Body of pancreas (tissue), 4 donors: ENCODE results near the gene SLC30A3.

Source experiments
- POLR2A ChIP-seq, 3 donors: fragments of 450-650 bp; IDR thresholded peaks; one replicate each; pipeline ENCODE4 v1.6.1; 2016; ENCODE audit warnings: antibody characterized with exemption in 3 of 3, mild to moderate bottlenecking in 2 of 3
- TF ChIP-seq, protein P1 (sequence below), 7 experiments: fragments of 450-650 bp in 4 of 7; fragments of 200-600 bp in 3 of 7; sonication (generic) in 3 of 7; IDR thresholded peaks; one replicate each; pipeline ENCODE4 v1.5.1; 2016 to 2019; ENCODE audit warnings: antibody characterized with exemption in 7 of 7

DNA sequence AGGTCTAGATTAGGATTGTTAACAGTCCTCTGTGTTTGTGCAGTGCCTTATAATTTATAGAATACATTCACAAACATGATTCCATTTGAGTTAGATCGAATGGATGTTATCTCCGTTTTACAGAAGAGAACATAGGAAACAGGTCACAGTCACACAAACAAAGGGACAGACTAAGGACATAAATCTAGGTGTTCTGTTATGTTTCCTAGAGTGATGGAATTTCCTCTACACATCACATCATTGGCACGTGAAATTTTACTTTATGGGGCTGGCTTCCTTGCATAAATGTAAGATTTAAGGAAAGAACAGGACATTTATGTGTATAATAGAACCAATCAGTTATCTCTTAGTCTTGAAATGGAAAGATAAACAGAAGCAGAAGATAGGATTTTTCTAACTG is 25.8 kb upstream of the SLC30A3 start:
- TF ChIP-seq, protein P1, sequence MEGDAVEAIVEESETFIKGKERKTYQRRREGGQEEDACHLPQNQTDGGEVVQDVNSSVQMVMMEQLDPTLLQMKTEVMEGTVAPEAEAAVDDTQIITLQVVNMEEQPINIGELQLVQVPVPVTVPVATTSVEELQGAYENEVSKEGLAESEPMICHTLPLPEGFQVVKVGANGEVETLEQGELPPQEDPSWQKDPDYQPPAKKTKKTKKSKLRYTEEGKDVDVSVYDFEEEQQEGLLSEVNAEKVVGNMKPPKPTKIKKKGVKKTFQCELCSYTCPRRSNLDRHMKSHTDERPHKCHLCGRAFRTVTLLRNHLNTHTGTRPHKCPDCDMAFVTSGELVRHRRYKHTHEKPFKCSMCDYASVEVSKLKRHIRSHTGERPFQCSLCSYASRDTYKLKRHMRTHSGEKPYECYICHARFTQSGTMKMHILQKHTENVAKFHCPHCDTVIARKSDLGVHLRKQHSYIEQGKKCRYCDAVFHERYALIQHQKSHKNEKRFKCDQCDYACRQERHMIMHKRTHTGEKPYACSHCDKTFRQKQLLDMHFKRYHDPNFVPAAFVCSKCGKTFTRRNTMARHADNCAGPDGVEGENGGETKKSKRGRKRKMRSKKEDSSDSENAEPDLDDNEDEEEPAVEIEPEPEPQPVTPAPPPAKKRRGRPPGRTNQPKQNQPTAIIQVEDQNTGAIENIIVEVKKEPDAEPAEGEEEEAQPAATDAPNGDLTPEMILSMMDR (IDR thresholded peaks at IDR 0.05) = no peak
- no peak for TF ChIP-seq POLR2A (IDR thresholded peaks at IDR 0.05)
